GM04504 (cell line): ENCODE data around the gene ANKRD63.

Experiments used
- DNase-seq: peaks from one replicate; pipeline ENCODE4 v3.0.0-alpha.2; 2012; ENCODE audit warnings: low read depth

ANKRD63 gene

DNA sequence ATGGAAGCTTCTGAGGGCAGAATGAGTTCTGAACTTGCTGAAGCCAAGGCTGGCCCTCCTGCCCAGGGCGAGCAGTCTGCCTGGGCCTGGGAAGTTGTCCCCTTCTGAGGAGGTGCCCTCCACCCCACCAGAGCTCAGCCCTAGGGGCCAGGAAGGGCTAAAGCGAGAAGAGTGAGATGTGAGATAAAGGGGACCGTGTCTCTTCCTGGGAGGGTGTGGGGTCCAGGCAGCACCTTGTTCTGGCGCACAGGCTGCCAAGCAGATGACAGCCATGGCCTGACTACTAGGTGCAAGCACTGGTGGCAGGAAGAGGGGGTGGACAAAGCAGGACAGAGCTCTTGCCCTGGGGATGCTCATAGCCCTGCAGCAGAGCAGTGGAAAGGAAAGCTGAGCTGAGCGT lies 40.3 kb downstream of the ANKRD63 start:
- no peak for DNase-seq

GRCh38 chr15:40242213-40242599 lies 40.7 kb downstream of the ANKRD63 start:
- DNase-seq: no peak

- DNase-seq: no peak
These were observed 41.3 kb downstream of the ANKRD63 start for GRCh38 chr15:40241269-40242212.

DNA sequence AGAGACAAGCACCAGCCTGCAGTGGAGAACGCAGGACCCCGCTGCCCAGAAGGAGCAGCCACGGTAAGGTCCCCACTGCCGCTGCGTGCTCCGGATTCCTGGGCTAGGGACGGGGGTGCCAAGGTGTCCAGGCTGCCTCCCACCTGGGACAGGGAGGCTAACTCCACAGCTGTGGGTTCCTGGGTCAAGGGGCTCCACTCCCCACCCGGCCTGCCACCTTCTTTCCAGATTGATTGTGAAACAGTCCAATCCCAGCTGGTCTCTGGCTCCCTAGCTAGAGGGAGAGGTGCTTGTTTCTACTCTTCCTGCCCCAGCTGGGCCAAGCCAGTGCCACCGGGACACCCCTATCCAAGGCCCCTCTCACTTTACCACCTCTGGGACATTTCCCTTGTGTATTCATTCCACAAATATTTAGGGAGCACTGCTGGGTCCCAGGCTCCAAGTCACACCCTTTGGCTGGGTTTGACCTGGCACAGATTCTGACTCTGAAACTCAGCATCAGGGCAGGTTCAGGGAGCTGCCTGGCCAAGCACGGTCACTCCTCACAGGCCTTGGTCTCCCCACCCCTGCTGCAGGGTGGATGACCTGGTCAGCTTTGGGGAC lies 42.1 kb downstream of the ANKRD63 start:
- DNase-seq: no peak

DNA sequence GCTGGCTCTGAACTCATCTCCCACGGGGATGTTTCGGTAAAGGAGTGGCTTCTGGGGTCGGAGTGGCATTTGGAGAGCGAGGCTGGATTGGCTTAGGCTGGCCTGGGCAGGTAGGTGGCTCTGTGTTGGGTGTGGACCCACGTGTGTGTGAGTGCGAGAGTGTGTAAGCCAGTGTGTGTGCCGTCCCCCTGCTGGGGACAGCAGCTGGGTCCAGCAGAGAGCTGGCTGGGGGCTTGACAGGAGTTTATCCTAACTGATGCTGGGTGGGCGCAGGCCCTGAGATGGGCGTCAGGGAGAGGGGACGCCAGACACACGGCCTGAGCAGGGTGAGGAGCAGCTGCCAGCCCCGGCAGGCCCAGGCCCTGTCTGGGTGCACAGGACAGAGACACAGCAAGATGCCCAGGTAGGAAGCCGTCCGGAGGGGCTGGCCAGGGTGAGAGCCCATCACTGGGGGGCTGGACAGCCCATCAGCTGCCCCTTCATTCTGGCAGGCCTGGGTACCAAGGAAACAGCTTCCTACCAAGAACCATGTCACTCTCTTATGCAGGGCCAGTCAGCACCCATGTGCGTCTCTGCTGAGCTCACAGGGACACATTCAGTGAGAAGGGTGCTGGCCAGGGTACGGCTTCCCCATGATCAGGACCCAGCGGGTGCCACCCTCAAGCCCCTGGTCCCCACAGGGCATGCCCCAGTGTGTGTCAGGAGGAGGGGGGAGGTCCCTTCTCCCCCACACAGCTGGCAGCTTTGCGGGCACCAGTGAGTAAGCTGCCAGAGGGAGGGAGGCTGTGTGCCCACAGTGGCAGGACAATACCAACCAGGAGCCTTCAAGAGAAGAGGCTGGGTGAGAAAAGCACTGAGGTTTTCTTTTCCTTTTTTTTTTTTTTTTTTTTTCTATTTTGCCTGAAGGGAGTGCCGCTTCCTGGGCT lies 42.9 kb downstream of the ANKRD63 start:
- no peak for DNase-seq

- no peak for DNase-seq
These were observed 43.5 kb downstream of the ANKRD63 start for GRCh38 chr15:40239404-40239692.

- DNase-seq: no peak
These were observed 44.1 kb downstream of the ANKRD63 start, which contains the start of gene PAK6 for GRCh38 chr15:40238532-40239403. TSS of gene PAK6 (plus strand) at chr15:40239063. CDS start at chr15:40264786, 25,723 bp downstream.

DNA sequence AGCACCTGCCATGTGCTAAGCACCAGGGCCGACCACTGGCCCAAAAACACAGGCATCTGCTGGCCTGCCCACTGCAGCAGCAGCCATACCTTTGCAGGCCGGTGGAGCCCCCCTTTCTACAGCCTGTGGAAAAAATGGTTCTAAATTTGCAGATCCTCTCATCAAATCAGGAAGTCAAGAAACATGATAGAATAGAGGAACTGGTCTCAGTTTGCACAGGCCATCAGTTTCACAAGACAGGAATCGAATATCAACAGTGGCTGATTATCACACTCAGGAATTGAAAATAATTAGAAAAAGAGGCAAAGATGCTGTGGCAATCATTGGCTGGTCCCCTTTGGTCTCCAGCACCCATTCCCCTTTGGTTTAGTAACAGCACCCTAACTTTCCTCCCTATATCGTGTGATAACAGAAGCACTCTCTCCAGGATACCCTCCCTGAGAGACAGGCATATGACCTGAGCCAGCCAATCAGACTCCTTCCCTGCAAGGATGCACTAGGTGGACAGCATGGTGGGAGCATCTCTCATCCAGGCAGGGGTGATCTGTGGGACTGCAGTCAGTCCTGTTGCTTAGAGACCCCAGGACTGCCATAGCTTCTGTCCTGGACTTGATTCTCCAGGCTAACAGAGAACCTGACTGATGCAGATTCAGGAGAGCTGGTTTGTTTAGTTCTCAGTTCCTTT lies 47.5 kb downstream of the ANKRD63 start:
- no peak for DNase-seq

DNA sequence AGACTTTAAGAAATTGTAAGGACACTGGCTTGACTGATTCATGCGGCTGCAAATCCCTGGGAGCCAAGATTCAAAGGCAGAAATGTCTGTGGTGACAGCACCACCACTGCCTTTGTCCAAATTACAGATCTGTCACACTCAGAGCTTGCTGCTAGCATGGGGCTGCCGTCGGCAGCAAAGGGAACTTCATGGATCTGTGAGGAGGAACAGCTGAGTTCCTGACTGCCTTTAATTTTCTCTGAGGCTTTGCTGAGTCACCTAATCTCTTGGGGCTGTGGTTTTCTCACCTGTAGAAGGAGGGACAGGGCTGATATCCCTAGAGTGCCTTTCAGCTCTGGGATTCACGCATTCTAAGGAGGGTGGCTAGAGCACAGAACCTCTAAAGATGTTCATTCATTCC lies 48.1 kb downstream of the ANKRD63 start:
- no peak for DNase-seq

GRCh38 chr15:40233727-40234577 lies 48.9 kb downstream of the ANKRD63 start:
- no peak for DNase-seq

GRCh38 chr15:40232625-40233070 lies 50.2 kb downstream of the ANKRD63 start:
- DNase-seq: no peak
